Progenitor cell of endocrine pancreas (in vitro differentiated cells): ENCODE results near the gene SVBP. TPM values are rescaled to one million over a fixed set of nuclear protein-coding genes. Genes with fewer than 3 reads are reported as not detected.
A peak's percentile ranks its signal among the peaks of the same experiment; 100 is the strongest.

ENCODE experiments used
- DNase-seq: peaks from one replicate; pipeline ENCODE4 v3.0.0; 2021; ENCODE audit warnings: low spot score; ENCODE audit not compliant: unreplicated experiment
- H3K27ac Mint-ChIP-seq: 2 replicates; pipeline ENCODE4 v1.8.0; 2021; ENCODE audit warnings: mild to moderate bottlenecking, moderate library complexity, mixed read lengths
- H3K27me3 Mint-ChIP-seq: 2 replicates; pipeline ENCODE4 v1.8.0; 2021; ENCODE audit warnings: mixed read lengths
- H3K36me3 Mint-ChIP-seq: 2 replicates; pipeline ENCODE4 v1.8.0; 2022; ENCODE audit warnings: mixed read lengths; ENCODE audit not compliant: insufficient read depth
- H3K4me1 Mint-ChIP-seq: 2 replicates; pipeline ENCODE4 v1.8.0; 2021; ENCODE audit warnings: low read depth, mixed read lengths
- H3K4me3 Mint-ChIP-seq: 2 replicates; pipeline ENCODE4 v1.8.0; 2021; ENCODE audit warnings: low read depth, mild to moderate bottlenecking, moderate library complexity, mixed read lengths
- H3K9me3 Mint-ChIP-seq: 2 replicates; pipeline ENCODE4 v1.8.0; 2021; ENCODE audit warnings: low read depth, mixed read lengths
- total RNA-seq: library from RNA; stranded (reverse); gene quantifications from 2 replicates; pipeline ENCODE4 v1.2.1, GENCODE V29; 2021
- TF ChIP-seq, protein P1 (sequence below): fragments of 200-600 bp; sonication (generic); IDR thresholded peaks from one replicate; pipeline ENCODE4 v1.5.0; 2021; ENCODE audit warnings: antibody characterized with exemption, mild to moderate bottlenecking; ENCODE audit not compliant: unreplicated experiment

The SVBP gene
- total RNA-seq, 1 donor from 2014 or later, result 65.8 TPM

DNA sequence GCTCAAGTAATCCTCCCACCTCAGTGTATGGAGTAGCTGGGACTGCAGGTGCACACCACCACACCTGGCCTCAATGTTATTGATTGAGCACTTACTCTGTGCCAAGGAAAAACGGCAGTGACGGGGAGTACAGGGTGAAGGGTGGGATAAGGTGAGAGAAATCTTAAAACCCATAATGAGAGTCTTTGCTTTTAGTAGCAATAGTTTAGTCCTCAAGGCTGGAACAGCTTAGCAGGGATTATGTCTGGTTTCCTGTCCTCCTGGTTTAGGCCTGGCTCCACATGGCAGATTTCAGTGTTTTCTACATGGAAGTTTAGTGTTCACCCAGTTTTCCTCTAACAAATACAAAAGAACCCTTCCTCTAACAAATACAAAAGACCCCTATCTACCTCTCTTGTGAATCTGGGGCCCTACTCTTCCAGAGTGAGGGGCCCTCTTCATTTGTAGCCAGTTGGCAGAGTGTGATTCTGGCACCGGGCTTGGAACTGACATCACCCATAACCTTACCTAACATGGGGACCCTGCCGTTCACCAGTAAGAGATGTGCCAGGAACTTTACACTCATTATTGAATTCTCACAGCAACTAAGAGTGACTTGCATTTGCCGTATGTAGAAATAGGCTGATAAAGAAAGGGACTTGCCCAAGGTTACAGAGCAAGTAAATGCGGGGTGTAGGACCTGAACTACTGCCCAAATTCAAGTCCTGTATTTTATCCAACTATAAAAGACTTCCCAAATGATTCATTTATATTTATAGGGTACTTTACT lies 36.1 kb upstream of the SVBP start:
- Mint-ChIP-seq H3K4me1 (no peaks in the 10 kb centered on the region), H3K27me3 (no peaks in the 10 kb centered on the region), H3K27ac (peak overlapping the region; percentile 54), H3K9me3 (peaks cover 36% of the 10 kb centered on the region), H3K4me3 (no peak overlapping the region), H3K36me3 (peaks cover 52% of the 10 kb centered on the region)
- TF ChIP-seq, protein P1, sequence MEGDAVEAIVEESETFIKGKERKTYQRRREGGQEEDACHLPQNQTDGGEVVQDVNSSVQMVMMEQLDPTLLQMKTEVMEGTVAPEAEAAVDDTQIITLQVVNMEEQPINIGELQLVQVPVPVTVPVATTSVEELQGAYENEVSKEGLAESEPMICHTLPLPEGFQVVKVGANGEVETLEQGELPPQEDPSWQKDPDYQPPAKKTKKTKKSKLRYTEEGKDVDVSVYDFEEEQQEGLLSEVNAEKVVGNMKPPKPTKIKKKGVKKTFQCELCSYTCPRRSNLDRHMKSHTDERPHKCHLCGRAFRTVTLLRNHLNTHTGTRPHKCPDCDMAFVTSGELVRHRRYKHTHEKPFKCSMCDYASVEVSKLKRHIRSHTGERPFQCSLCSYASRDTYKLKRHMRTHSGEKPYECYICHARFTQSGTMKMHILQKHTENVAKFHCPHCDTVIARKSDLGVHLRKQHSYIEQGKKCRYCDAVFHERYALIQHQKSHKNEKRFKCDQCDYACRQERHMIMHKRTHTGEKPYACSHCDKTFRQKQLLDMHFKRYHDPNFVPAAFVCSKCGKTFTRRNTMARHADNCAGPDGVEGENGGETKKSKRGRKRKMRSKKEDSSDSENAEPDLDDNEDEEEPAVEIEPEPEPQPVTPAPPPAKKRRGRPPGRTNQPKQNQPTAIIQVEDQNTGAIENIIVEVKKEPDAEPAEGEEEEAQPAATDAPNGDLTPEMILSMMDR, result no peak
- no peak for DNase-seq

DNA sequence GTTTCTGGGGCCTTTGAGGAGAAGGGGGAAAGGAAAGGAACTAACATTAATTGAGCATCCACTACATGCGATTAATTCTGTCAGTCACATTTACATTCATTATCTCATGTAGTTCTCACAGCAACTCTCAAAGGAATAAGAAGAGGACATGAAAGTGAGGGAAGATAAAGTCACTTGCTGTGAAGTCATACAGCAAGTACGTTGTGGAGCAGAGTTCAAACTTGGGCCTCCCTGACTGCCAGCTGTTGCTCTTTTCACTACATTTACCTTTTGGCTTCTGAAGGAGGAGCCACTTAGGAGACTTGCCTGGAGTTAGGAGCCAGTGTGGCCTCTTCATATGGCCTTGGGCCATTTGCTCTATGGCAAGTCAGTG lies 35.4 kb upstream of the SVBP start:
- Mint-ChIP-seq H3K4me3 (no peak overlapping the region), H3K27me3 (no peaks in the 10 kb centered on the region), H3K4me1 (peaks cover under 1% of the 10 kb centered on the region), H3K27ac (no peak overlapping the region), H3K9me3 (peaks cover 29% of the 10 kb centered on the region), H3K36me3 (peaks cover 50% of the 10 kb centered on the region)
- TF ChIP-seq, protein P1, result no peak
- DNase-seq, result no peak

DNA sequence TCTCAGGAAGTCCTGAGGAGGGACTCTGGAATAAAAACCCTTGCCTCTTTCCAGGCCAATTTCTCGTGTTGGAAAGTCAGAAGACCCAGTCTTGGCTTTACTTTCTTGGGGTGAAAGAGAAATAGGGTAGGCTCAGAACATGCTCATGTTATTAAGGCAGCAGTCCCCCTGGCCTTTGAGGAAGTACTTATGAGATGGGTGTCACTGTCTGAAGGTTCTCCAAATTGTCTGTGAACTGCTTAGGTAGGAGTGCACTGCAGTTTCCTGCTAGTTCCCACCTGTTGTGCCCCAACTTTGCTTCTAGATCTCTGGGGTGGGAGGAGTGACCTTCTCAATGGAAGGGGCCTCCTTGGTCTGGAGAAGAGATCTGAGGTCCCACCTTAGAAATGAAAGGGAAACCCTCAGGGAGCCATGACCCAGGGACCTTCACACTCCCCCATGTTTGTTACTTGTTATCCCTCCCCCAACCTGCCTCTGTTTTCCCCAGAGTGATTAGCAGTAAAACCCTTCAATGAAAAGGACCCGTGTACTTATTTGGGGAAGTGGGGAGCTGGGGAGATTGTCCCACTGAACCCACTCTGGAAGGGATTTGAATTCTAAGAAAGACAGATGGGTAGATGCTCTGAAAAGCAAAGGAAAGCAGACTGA lies 34.9 kb upstream of the SVBP start:
- H3K27me3 Mint-ChIP-seq, result no peaks in the 10 kb centered on the region
- peaks cover 23% of the 10 kb centered on the region for H3K9me3 Mint-ChIP-seq
- no peak overlapping the region for H3K4me3 Mint-ChIP-seq
- DNase-seq, result no peak
- peaks cover 45% of the 10 kb centered on the region for H3K36me3 Mint-ChIP-seq
- no peak overlapping the region for H3K27ac Mint-ChIP-seq
- peaks cover 5% of the 10 kb centered on the region for H3K4me1 Mint-ChIP-seq
- TF ChIP-seq, protein P1, result no peak

DNA sequence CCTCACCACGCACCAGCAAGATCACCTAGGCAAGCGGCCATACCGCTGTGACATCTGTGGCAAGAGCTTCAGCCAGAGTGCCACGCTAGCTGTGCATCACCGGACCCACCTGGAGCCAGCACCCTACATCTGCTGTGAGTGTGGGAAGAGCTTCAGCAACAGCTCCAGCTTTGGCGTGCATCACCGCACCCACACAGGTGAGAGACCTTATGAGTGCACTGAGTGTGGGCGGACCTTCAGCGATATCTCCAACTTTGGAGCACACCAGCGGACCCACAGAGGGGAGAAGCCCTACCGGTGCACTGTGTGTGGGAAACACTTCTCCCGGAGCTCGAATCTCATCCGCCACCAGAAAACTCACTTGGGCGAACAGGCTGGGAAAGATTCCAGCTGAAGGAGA lies 34.2 kb upstream of the SVBP start:
- peaks cover 18% of the 10 kb centered on the region for H3K9me3 Mint-ChIP-seq
- H3K27me3 Mint-ChIP-seq, result no peaks in the 10 kb centered on the region
- peaks cover 8% of the 10 kb centered on the region for H3K4me1 Mint-ChIP-seq
- TF ChIP-seq, protein P1, result no peak
- no peak overlapping the region for H3K4me3 Mint-ChIP-seq
- peaks cover 40% of the 10 kb centered on the region for H3K36me3 Mint-ChIP-seq
- H3K27ac Mint-ChIP-seq, result no peak overlapping the region
- no peak for DNase-seq

DNA sequence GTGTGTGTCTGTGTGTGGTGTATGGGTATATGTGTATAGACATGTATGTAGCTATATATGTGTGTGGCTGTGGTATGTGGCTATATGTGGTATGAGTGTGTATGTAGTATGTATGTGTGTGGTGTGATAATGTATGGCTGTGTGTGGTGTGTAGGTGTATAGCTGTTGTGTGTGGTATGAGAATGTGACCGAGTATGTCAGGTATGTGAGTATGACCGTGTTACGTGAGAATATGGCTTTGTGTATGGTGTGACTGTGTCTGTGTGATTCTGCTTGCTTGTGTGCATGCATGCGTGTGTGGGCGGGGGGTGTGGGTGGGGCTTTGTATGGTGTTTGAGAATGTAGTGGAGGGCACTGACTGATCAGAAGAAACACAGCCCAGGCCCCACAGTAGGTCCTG lies 32.7 kb upstream of the SVBP start:
- H3K4me3 Mint-ChIP-seq, result no peak overlapping the region
- DNase-seq, result no peak
- peak overlapping the region; percentile 22 for H3K27ac Mint-ChIP-seq
- peaks cover 13% of the 10 kb centered on the region for H3K9me3 Mint-ChIP-seq
- TF ChIP-seq, protein P1, result no peak
- no peaks in the 10 kb centered on the region for H3K27me3 Mint-ChIP-seq
- H3K4me1 Mint-ChIP-seq, result peaks cover 13% of the 10 kb centered on the region
- peaks cover 37% of the 10 kb centered on the region for H3K36me3 Mint-ChIP-seq
